Activated naive CD8-positive, alpha-beta T cell treated with anti-CD3 and anti-CD28 coated beads, Interleukin-2, amount 50 U/mL, for 24 hours (primary cell): ENCODE results near the gene TXNL4A.
"Not testable (repeated sequence)": the region's sequence is repeated elsewhere in the genome, so short reads cannot be mapped to it uniquely, and the experiment has no call there.

Experiments used
- ATAC-seq: fragments of 150-1000 bp; cut with Tn5 transposase; one replicate; pipeline ENCODE4 v1.10.0; 2021
- DNase-seq: peaks from one replicate; pipeline ENCODE4 v3.0.0; 2021
- H3K27ac Mint-ChIP-seq: one replicate; pipeline ENCODE4 v1.8.0; 2021; ENCODE audit warnings: mild to moderate bottlenecking, mixed read lengths
- H3K27me3 Mint-ChIP-seq: one replicate; pipeline ENCODE4 v1.8.0; 2021; ENCODE audit warnings: mixed read lengths
- H3K36me3 Mint-ChIP-seq: one replicate; pipeline ENCODE4 v1.8.0; 2021; ENCODE audit warnings: low read depth, mixed read lengths
- H3K4me1 Mint-ChIP-seq: one replicate; pipeline ENCODE4 v1.8.0; 2021; ENCODE audit warnings: mixed read lengths
- H3K4me3 Mint-ChIP-seq: one replicate; pipeline ENCODE4 v1.8.0; 2021; ENCODE audit warnings: mild to moderate bottlenecking, moderate library complexity, mixed read lengths
- H3K9me3 Mint-ChIP-seq: one replicate; pipeline ENCODE4 v1.8.0; 2021; ENCODE audit warnings: mixed read lengths

The TXNL4A gene

GRCh38 chr18:80010551-80010906 lies 22.2 kb upstream of the TXNL4A start:
- Mint-ChIP-seq H3K4me3 (no peak overlapping the region), H3K4me1 (no peaks in the 10 kb centered on the region), H3K27me3 (no peaks in the 10 kb centered on the region), H3K36me3 (peaks cover 11% of the 10 kb centered on the region), H3K9me3 (peaks cover 34% of the 10 kb centered on the region), H3K27ac (no peak overlapping the region)
- no peak for DNase-seq
- ATAC-seq = no peak

DNA sequence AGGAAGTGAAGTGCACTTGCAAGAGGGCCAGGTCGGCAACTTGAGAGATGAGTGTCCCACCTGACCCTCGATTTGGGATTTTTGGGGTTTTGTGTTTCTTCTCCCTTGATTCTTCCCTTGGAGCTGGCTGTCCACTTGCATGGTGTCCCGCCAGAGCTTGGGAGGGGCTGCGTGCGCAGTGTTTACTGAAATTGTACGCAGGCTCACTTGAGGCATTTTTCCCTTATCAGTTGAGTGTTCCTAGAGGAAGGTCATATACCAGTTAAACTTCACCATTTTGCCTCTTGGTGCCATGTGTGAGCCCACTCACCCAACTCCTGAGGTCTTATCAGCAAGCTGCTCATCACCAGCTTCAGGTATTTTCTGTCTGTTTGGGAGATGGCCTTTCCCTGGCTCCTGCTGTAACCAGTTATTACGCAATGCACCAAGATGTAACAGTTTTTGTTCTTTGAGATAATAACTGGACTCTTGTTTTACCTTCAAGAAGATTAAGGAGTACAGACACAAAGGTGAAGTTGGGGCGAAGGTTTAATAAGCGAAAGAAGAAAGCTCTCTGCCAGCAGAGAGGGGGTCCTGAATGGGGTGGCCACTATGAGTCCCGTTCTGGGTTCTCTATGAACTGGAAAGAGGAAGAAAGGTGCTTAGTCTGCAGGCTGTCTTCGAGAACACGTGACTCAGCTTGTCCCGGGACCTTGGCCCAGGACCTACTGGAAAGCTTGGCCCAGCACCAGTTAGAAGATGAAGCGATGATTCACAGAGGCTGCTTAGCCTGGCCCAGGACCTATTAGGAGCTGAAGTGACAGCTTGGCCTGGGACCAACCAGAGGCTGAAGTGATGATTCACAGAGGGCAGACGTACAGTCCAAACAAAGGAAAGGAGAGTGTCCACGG lies 21.5 kb upstream of the TXNL4A start:
- DNase-seq = no peak
- ATAC-seq = no peak
- no peaks in the 10 kb centered on the region for H3K27me3 Mint-ChIP-seq
- no peak overlapping the region for H3K27ac Mint-ChIP-seq
- H3K36me3 Mint-ChIP-seq = peaks cover 11% of the 10 kb centered on the region
- H3K4me1 Mint-ChIP-seq = no peaks in the 10 kb centered on the region
- H3K4me3 Mint-ChIP-seq = no peak overlapping the region
- H3K9me3 Mint-ChIP-seq = peaks cover 34% of the 10 kb centered on the region

DNA sequence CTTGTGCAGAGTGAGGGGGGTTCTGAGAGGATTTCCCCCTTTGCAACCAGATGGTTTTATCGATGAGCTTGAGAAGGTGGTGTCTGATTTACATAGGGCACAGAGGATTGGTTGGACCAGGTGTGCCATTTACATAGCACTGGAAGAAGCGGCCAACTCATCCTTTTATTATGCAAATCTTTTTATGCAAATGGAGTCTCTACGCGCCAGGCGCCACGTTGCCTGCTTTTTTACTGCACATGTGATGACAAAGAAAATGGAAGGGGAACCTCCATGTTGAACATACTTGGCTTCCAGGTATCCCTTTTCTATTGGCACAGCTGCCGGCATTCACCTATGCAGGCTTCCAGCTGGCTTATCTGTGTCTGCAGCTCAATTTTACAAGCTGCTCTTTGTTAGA lies 18.4 kb upstream of the TXNL4A start:
- ATAC-seq (no peak), DNase-seq (no peak)
- H3K27me3 Mint-ChIP-seq = no peaks in the 10 kb centered on the region
- no peaks in the 10 kb centered on the region for H3K4me1 Mint-ChIP-seq
- H3K27ac Mint-ChIP-seq = no peak overlapping the region
- H3K9me3 Mint-ChIP-seq = peaks cover 21% of the 10 kb centered on the region
- H3K4me3 Mint-ChIP-seq = no peak overlapping the region
- H3K36me3 Mint-ChIP-seq = peaks cover 8% of the 10 kb centered on the region

GRCh38 chr18:80004600-80005342 lies 16.4 kb upstream of the TXNL4A start:
- Mint-ChIP-seq H3K27me3 (no peaks in the 10 kb centered on the region), H3K4me1 (no peaks in the 10 kb centered on the region), H3K4me3 (no peak overlapping the region), H3K9me3 (peaks cover 12% of the 10 kb centered on the region), H3K36me3 (peaks cover 12% of the 10 kb centered on the region), H3K27ac (no peak overlapping the region)
- DNase-seq (no peak), ATAC-seq (no peak)

DNA sequence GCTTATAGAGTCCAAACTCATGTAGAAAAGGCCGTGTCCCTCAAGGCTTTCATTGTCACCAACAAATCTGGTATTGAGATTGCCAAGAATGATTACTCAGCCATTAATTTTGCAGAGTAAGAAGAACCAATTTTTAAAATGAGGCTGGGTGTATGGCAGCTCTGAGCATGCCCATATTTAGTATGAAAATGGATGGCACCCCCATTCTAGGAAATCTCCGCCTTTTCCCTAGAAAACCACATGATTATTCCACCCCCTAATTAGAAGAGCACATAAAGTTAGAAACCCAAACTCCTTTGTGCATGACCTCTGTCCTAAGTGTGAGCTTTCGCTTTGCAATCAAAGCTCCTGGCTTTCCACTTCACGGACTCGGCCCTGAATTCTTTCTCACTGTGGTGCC lies 14.1 kb upstream of the TXNL4A start:
- Mint-ChIP-seq H3K27me3 (no peaks in the 10 kb centered on the region), H3K36me3 (peaks cover 9% of the 10 kb centered on the region), H3K9me3 (peaks cover 14% of the 10 kb centered on the region), H3K4me3 (no peak overlapping the region), H3K4me1 (no peaks in the 10 kb centered on the region), H3K27ac (no peak overlapping the region)
- DNase-seq (no peak), ATAC-seq (no peak)

- Mint-ChIP-seq H3K27ac (no peak overlapping the region), H3K27me3 (no peaks in the 10 kb centered on the region), H3K9me3 (peaks cover 14% of the 10 kb centered on the region), H3K4me3 (no peak overlapping the region), H3K36me3 (peaks cover 9% of the 10 kb centered on the region), H3K4me1 (no peaks in the 10 kb centered on the region)
- no peak for ATAC-seq
- no peak for DNase-seq
Measured at GRCh38 chr18:80000877-80001276, 12.5 kb upstream of the TXNL4A start.

- H3K27me3 Mint-ChIP-seq, H3K36me3 Mint-ChIP-seq, H3K27ac Mint-ChIP-seq, DNase-seq, H3K4me1 Mint-ChIP-seq, ATAC-seq, H3K4me3 Mint-ChIP-seq: not testable (repeated sequence)
- peaks cover 14% of the 10 kb centered on the region for H3K9me3 Mint-ChIP-seq
Measured at GRCh38 chr18:79999701-80000100, 11.3 kb upstream of the TXNL4A start.

DNA sequence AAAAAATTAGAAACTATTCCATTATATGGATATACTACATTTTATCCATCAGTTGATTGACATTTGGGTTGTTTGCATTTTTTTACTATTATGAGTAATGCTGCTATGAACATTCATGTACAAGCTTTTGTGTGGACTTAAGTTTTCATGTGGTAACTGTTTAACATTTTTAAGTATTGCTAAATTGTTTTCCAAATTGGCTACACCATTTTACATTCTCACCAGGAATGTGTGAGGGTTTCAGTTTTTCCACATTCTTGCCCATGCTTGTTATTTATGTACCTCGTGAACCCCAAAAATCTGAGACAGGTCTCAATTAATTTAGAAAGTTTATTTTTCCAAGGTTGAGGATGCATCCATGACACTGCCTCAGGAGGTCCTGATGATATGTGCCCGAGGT lies 3.1 kb upstream of the TXNL4A start:
- ATAC-seq (no peak), DNase-seq (no peak)
- Mint-ChIP-seq H3K36me3 (peaks cover 11% of the 10 kb centered on the region), H3K4me3 (no peak overlapping the region), H3K27me3 (no peaks in the 10 kb centered on the region), H3K9me3 (no peaks in the 10 kb centered on the region), H3K4me1 (peaks cover 12% of the 10 kb centered on the region), H3K27ac (no peak overlapping the region)

DNA sequence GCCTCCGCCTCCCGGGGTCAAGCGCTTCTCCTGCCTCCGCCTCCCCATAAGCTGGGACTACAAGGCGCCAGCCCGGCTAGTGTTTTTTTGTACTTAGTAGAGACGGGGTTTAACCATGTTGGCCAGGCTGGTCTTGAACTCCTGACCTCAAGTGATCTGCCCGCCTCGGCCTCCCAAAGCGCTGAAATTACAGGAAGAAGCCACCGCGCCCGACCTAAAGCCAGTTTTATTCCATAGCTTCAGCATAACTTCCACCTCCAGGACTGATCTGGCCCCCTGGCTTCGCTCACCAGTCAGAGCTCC lies 783 bp upstream of the TXNL4A start:
- DNase-seq = peak; percentile 7

DNA sequence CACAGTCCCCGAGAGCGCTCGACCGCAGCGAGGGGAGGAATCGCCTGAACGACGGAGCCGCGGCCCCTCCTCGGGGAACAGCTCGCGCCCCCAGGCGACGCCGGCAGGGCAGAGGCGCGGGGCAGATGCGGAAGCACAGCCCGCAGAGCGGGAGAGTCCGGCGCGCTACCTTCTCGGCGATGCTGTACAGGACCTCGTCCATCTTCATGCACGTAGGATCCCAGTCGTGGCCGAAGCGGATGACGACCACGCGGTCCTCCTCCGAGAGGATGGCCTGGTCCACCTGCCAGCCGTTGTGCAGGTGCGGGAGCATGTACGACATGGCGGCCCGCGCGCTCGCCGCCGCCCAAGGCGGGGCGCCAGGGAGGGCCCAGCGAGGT lies 302 bp downstream of the TXNL4A start:
- ATAC-seq (peak; percentile 69), DNase-seq (peak; percentile 69)
- no peaks in the 10 kb centered on the region for H3K9me3 Mint-ChIP-seq
- no peaks in the 10 kb centered on the region for H3K27me3 Mint-ChIP-seq
- peak overlapping the region; percentile 85 for H3K27ac Mint-ChIP-seq
- peaks cover 42% of the 10 kb centered on the region for H3K4me1 Mint-ChIP-seq
- peak overlapping the region; percentile 89 for H3K4me3 Mint-ChIP-seq
- peaks cover 34% of the 10 kb centered on the region for H3K36me3 Mint-ChIP-seq

More for the DNA sequence above, 783 bp upstream of the TXNL4A start:
- peaks cover 31% of the 10 kb centered on the region for H3K4me1 Mint-ChIP-seq
- no peaks in the 10 kb centered on the region for H3K9me3 Mint-ChIP-seq
- H3K27ac Mint-ChIP-seq = peak overlapping the region; percentile 94
- H3K36me3 Mint-ChIP-seq = peaks cover 26% of the 10 kb centered on the region
- peak overlapping the region; percentile 89 for H3K4me3 Mint-ChIP-seq
- H3K27me3 Mint-ChIP-seq = no peaks in the 10 kb centered on the region
- no peak for ATAC-seq

DNA sequence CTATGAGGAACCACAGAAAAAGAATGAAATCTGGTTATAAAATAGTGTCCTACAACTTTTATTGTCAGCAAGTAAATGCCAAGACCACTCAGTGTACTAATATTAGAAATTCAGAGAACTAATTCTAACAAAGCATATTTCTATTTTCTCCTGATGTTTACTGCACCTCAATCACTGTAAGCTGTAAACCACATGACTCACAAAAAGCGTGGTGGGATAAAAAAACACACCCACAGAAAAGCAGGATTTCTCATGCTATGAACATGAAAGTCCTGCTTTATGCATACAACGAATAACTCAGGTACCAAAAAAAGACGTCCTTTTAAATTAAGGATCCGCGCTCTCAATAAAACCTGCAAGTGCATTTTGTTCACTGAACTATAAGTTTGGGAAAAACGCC lies 797 bp downstream of the TXNL4A start:
- peak overlapping the region; percentile 89 for H3K4me3 Mint-ChIP-seq
- H3K27ac Mint-ChIP-seq = peak overlapping the region; percentile 85

DNA sequence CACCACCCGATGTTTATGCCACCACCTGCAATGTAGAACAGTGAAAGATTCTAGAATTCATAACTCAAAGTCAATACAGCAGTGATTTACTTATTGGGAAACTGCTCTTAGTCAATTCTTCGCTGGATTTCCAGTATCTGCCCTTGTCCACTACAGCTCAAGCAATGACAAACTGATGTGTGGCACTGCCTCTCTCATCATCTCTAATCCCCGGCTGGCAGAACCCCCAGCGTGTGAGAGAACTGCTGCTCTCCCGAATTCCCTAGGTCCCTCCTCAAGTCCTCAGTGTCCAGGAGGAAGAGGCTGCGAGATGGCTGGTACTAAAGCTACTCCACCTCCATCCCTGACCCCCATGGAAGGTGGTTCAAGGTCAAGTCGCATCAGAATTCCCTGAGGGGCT lies 1.6 kb downstream of the TXNL4A start:
- H3K36me3 Mint-ChIP-seq = peaks cover 39% of the 10 kb centered on the region
- peak overlapping the region; percentile 85 for H3K27ac Mint-ChIP-seq
- peaks cover 55% of the 10 kb centered on the region for H3K4me1 Mint-ChIP-seq

More for the DNA sequence above, 797 bp downstream of the TXNL4A start:
- peaks cover 36% of the 10 kb centered on the region for H3K36me3 Mint-ChIP-seq
- no peaks in the 10 kb centered on the region for H3K9me3 Mint-ChIP-seq
- no peak for DNase-seq
- no peaks in the 10 kb centered on the region for H3K27me3 Mint-ChIP-seq
- peaks cover 47% of the 10 kb centered on the region for H3K4me1 Mint-ChIP-seq
- no peak for ATAC-seq

GRCh38 chr18:79985172-79985571 lies 3.2 kb downstream of the TXNL4A start:
- Mint-ChIP-seq H3K27ac (peak overlapping the region; percentile 77), H3K36me3 (peaks cover 39% of the 10 kb centered on the region), H3K4me1 (peaks cover 66% of the 10 kb centered on the region), H3K27me3 (no peaks in the 10 kb centered on the region), H3K9me3 (no peaks in the 10 kb centered on the region), H3K4me3 (peak overlapping the region; percentile 59)
- DNase-seq (no peak), ATAC-seq (no peak)

More for the DNA sequence above, 1.6 kb downstream of the TXNL4A start:
- no peak for DNase-seq
- Mint-ChIP-seq H3K4me3 (peak overlapping the region; percentile 89), H3K9me3 (no peaks in the 10 kb centered on the region), H3K27me3 (no peaks in the 10 kb centered on the region)
- no peak for ATAC-seq

GRCh38 chr18:79983793-79984192 lies 4.6 kb downstream of the TXNL4A start:
- Mint-ChIP-seq H3K36me3 (peaks cover 47% of the 10 kb centered on the region), H3K27me3 (no peaks in the 10 kb centered on the region), H3K9me3 (no peaks in the 10 kb centered on the region), H3K4me3 (peak overlapping the region; percentile 59), H3K4me1 (peaks cover 72% of the 10 kb centered on the region), H3K27ac (peak overlapping the region; percentile 77)
- ATAC-seq (no peak), DNase-seq (no peak)

DNA sequence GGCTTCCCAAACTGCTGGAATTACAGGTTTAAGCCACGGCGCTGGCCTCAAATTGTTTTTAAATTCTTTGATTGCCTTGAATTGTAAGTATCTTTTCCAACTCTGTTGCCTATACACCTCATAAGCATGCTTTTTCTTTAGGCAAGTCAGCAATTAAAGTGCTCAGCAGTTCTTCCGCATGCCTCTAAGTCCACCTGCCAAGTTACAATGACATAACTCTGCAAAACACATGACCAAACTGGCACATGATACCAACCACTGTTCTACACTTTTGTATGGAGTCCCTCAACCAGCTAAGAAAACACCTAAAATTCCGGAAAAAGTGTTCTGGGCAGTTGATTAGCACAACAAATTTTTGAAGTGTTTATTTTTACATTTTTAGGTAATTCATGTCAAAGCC lies 5.1 kb downstream of the TXNL4A start:
- Mint-ChIP-seq H3K9me3 (no peaks in the 10 kb centered on the region), H3K27me3 (no peaks in the 10 kb centered on the region), H3K4me3 (peak overlapping the region; percentile 52), H3K4me1 (peaks cover 72% of the 10 kb centered on the region), H3K27ac (peak overlapping the region; percentile 77), H3K36me3 (peaks cover 47% of the 10 kb centered on the region)
- DNase-seq = no peak
- no peak for ATAC-seq
